Ishikawa (cell line): Measurements from ENCODE around the gene MKKS.

Experiments
- CEBPB ChIP-seq: IDR thresholded peaks from 2 replicates; pipeline ENCODE4 v1.6.1; 2012
- CREB1 ChIP-seq: IDR thresholded peaks from 2 replicates; pipeline ENCODE4 v1.6.1; 2012; ENCODE audit warnings: low read depth
- EGR1 ChIP-seq: IDR thresholded peaks from 2 replicates; pipeline ENCODE4 v1.6.1; 2012
- EP300 ChIP-seq: IDR thresholded peaks from 2 replicates; pipeline ENCODE4 v1.6.1; 2012; ENCODE audit warnings: borderline replicate concordance
- FOXM1 ChIP-seq: IDR thresholded peaks from 2 replicates; pipeline ENCODE4 v1.6.1; 2012; ENCODE audit warnings: low read depth, borderline replicate concordance
- MAX ChIP-seq: IDR thresholded peaks from 2 replicates; pipeline ENCODE4 v1.6.1; 2012
- NFIC ChIP-seq: IDR thresholded peaks from 2 replicates; pipeline ENCODE4 v1.6.1; 2012
- RAD21 ChIP-seq: IDR thresholded peaks from 2 replicates; pipeline ENCODE4 v1.6.1; 2012; ENCODE audit warnings: low read depth
- REST ChIP-seq: IDR thresholded peaks from 2 replicates; pipeline ENCODE4 v1.6.1; 2012; ENCODE audit warnings: low read depth, mild to moderate bottlenecking
- TAF1 ChIP-seq: IDR thresholded peaks from 2 replicates; pipeline ENCODE4 v1.6.1; 2012; ENCODE audit warnings: low read depth, mild to moderate bottlenecking
- TCF12 ChIP-seq: IDR thresholded peaks from 2 replicates; pipeline ENCODE4 v1.6.1; 2012; ENCODE audit warnings: low read depth
- TEAD4 ChIP-seq: IDR thresholded peaks from 2 replicates; pipeline ENCODE4 v1.6.1; 2012
- USF1 ChIP-seq: IDR thresholded peaks from 2 replicates; pipeline ENCODE4 v1.6.1; 2012
- YY1 ChIP-seq: IDR thresholded peaks from 2 replicates; pipeline ENCODE4 v1.6.1; 2012; ENCODE audit warnings: low read depth
- ZBTB7A ChIP-seq: IDR thresholded peaks from 2 replicates; pipeline ENCODE4 v1.6.1; 2012; ENCODE audit warnings: low read depth

Gene MKKS

GRCh38 chr20:10430000-10430466 is 4.0 kb downstream of the MKKS start:
- TF ChIP-seq EP300 (no peak), TEAD4 (no peak), FOXM1 (no peak), CEBPB (no peak), MAX (no peak), EGR1 (no peak), REST (no peak), YY1 (no peak), USF1 (no peak), TCF12 (no peak), RAD21 (no peak), ZBTB7A (no peak), CREB1 (no peak), TAF1 (no peak), NFIC (no peak)

- TF ChIP-seq TEAD4 (no peak), RAD21 (no peak), FOXM1 (no peak), TAF1 (no peak), CEBPB (no peak), NFIC (no peak), EGR1 (no peak), EP300 (no peak), USF1 (no peak), TCF12 (no peak), YY1 (no peak), CREB1 (no peak), MAX (no peak), ZBTB7A (no peak), REST (no peak)
Measured at GRCh38 chr20:10429443-10429981, 4.5 kb downstream of the MKKS start.

- TF ChIP-seq NFIC = no peak
- no peak for TF ChIP-seq RAD21
- TF ChIP-seq REST = no peak
- TF ChIP-seq TEAD4 = no peak
- no peak for TF ChIP-seq CREB1
- no peak for TF ChIP-seq ZBTB7A
- no peak for TF ChIP-seq TCF12
- TF ChIP-seq TAF1 = no peak
- no peak for TF ChIP-seq MAX
- no peak for TF ChIP-seq EP300
- TF ChIP-seq EGR1 = no peak
Measured at GRCh38 chr20:10428008-10428407, 6.0 kb downstream of the MKKS start.

GRCh38 chr20:10427060-10427692 is 6.8 kb downstream of the MKKS start:
- no peak for TF ChIP-seq CEBPB
- peak; percentile 54 for TF ChIP-seq RAD21
- TF ChIP-seq TCF12 = no peak
- TF ChIP-seq TEAD4 = 0 out of 2 replicates have a peak, but pooled peaks have one; percentile 7

- TF ChIP-seq TEAD4 (no peak), ZBTB7A (no peak), MAX (no peak), RAD21 (no peak), USF1 (no peak), REST (no peak), NFIC (no peak), FOXM1 (no peak), TCF12 (no peak), TAF1 (no peak), EP300 (no peak), CEBPB (no peak), CREB1 (no peak), EGR1 (no peak), YY1 (no peak)
Measured at GRCh38 chr20:10423735-10424134, 10.3 kb downstream of the MKKS start.
